IPS DF 4.7 (cell line): Measurements from ENCODE around the gene KANSL3.

Experiments
- DNase-seq: peaks from one replicate; pipeline ENCODE4 v3.0.0-alpha.2; 2013; ENCODE audit warnings: low spot score; ENCODE audit errors: extremely low read depth

Gene KANSL3

GRCh38 chr2:96546797-96547196 is 91.3 kb downstream of the KANSL3 start:
- DNase-seq = no peak

DNA sequence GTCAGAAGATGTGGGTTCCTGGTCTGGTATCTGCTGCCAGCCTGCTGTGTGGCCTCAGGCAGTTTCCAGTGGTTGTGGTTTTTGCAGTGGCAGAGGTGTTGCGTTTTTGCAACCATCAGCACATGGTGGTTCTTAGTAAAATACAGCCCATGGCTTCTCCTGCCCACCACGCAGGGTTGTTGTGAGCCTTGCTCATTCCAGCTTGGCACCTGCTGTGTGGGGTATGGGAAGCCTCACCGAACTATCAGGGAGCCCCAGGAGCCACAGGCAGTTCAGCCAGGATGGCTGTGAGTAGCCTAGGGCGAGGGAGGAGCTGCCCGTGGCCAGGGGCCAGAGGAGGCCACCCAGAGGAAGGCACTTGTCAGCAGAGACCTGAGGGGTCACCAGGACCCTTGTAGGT is 91.8 kb downstream of the KANSL3 start:
- DNase-seq = no peak
